ENCODE results near the gene CEP112.

CEP112 gene

GRCh38 chr17:65749479-65749878 lies 442.5 kb downstream of the CEP112 start:
- DNase-seq (ENCODE audit: low spot score), result no peak
- no peak for TF ChIP-seq CTCF (IDR thresholded peaks at IDR 0.05; ENCODE audit: extremely low read depth, insufficient read depth, missing control alignments)

GRCh38 chr17:65745241-65745640 lies 446.7 kb downstream of the CEP112 start:
- in situ Hi-C loops (cut with MboI; ENCODE audit: low pct_unique_long_range_greater_than_20kb, low sequenced_read_pairs, unreplicated experiment), result no loop called here
- DNase-seq (ENCODE audit: low spot score), result no peak
- no peak for TF ChIP-seq CTCF (IDR thresholded peaks at IDR 0.05; ENCODE audit: extremely low read depth, insufficient read depth, missing control alignments)

More at GRCh38 chr17:65749479-65749878, 442.5 kb downstream of the CEP112 start:
- in situ Hi-C loops (cut with MboI; ENCODE audit: low pct_unique_long_range_greater_than_20kb, low sequenced_read_pairs, unreplicated experiment), result no loop called here

- no peak for TF ChIP-seq CTCF (IDR thresholded peaks at IDR 0.05; ENCODE audit: extremely low read depth, insufficient read depth, missing control alignments)
- in situ Hi-C loops (cut with MboI; ENCODE audit: low pct_unique_long_range_greater_than_20kb, low sequenced_read_pairs, unreplicated experiment), result no loop called here
Observed at GRCh38 chr17:65743308-65743655, 448.7 kb downstream of the CEP112 start.

GRCh38 chr17:65742403-65743307 lies 449.3 kb downstream of the CEP112 start:
- no peak for DNase-seq (ENCODE audit: low spot score)
- TF ChIP-seq CTCF (IDR thresholded peaks at IDR 0.05; ENCODE audit: extremely low read depth, insufficient read depth, missing control alignments), result no peak
- in situ Hi-C loops (cut with MboI; ENCODE audit: low pct_unique_long_range_greater_than_20kb, low sequenced_read_pairs, unreplicated experiment), result no loop called here

More at GRCh38 chr17:65743308-65743655, 448.7 kb downstream of the CEP112 start:
- DNase-seq (ENCODE audit: low spot score), result no peak

GRCh38 chr17:65741710-65742109 lies 450.2 kb downstream of the CEP112 start:
- in situ Hi-C loops (cut with MboI; ENCODE audit: low pct_unique_long_range_greater_than_20kb, low sequenced_read_pairs, unreplicated experiment), result no loop called here
- TF ChIP-seq CTCF (IDR thresholded peaks at IDR 0.05; ENCODE audit: extremely low read depth, insufficient read depth, missing control alignments), result no peak
- no peak for DNase-seq (ENCODE audit: low spot score)

- no peak for TF ChIP-seq CTCF (IDR thresholded peaks at IDR 0.05; ENCODE audit: extremely low read depth, insufficient read depth, missing control alignments)
Observed at GRCh38 chr17:65739034-65739433, 452.9 kb downstream of the CEP112 start.

More at GRCh38 chr17:65739034-65739433, 452.9 kb downstream of the CEP112 start:
- in situ Hi-C loops (cut with MboI; ENCODE audit: low pct_unique_long_range_greater_than_20kb, low sequenced_read_pairs, unreplicated experiment), result no loop called here
- no peak for DNase-seq (ENCODE audit: low spot score)

All from GM13977 (cell line).